Tibial nerve (tissue), 4 donors: ENCODE data around the gene MUC21.

Source experiments
- EP300 ChIP-seq, 2 donors: sonication (generic); formaldehyde crosslinking; IDR thresholded peaks; one replicate each; pipeline ENCODE4 v1.6.1; 2017; ENCODE audit warnings: antibody characterized with exemption in 2 of 2, mild to moderate bottlenecking in 1 of 2
- POLR2A ChIP-seq, 2 donors: fragments of 450-650 bp; IDR thresholded peaks; one replicate each; pipeline ENCODE4 v1.6.1; 2017; ENCODE audit warnings: antibody characterized with exemption in 2 of 2, mild to moderate bottlenecking in 2 of 2, moderate library complexity in 2 of 2
- TF ChIP-seq, protein P1 (sequence below), 5 experiments: fragments of 200-600 bp in 3 of 5; fragments of 450-650 bp in 2 of 5; sonication (generic) in 3 of 5; IDR thresholded peaks; one replicate each; pipeline ENCODE4 v1.5.1; 2016 to 2019; ENCODE audit warnings: antibody characterized with exemption in 5 of 5, mild to moderate bottlenecking in 3 of 5, moderate library complexity in 2 of 5

DNA sequence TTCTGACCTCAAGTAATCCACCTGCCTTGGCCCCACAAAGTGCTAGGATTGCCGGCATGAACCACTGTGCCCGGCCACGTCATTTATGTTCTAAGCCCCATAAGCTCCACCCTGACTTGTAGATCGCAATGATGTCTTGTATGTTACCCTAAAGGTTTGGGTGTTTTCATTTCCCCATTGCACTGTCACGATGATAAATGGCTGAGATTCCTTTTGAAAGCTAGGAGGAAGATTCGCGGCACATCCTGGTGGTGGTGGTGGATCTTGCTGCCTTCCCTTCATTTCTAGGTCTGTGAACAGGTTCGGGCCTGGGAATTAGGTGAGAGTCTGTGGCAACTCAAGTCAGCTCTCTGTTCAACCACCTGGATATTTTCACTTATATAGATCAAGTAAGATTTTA lies 55.0 kb downstream of the MUC21 start:
- TF ChIP-seq, protein P1, sequence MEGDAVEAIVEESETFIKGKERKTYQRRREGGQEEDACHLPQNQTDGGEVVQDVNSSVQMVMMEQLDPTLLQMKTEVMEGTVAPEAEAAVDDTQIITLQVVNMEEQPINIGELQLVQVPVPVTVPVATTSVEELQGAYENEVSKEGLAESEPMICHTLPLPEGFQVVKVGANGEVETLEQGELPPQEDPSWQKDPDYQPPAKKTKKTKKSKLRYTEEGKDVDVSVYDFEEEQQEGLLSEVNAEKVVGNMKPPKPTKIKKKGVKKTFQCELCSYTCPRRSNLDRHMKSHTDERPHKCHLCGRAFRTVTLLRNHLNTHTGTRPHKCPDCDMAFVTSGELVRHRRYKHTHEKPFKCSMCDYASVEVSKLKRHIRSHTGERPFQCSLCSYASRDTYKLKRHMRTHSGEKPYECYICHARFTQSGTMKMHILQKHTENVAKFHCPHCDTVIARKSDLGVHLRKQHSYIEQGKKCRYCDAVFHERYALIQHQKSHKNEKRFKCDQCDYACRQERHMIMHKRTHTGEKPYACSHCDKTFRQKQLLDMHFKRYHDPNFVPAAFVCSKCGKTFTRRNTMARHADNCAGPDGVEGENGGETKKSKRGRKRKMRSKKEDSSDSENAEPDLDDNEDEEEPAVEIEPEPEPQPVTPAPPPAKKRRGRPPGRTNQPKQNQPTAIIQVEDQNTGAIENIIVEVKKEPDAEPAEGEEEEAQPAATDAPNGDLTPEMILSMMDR (IDR thresholded peaks at IDR 0.05): no peak
- no peak for TF ChIP-seq EP300 (IDR thresholded peaks at IDR 0.05)
- no peak for TF ChIP-seq POLR2A (IDR thresholded peaks at IDR 0.05)
